Smooth muscle cell of the umbilical artery (primary cell): ENCODE results near the gene PAFAH1B2. TPM values are rescaled to one million over a fixed set of nuclear protein-coding genes. Genes with fewer than 3 reads are reported as not detected.

Source experiments
- total RNA-seq: library from RNA; depleted of rRNA; stranded (reverse); fragments of >200 nt; gene quantifications from 2 replicates; pipeline ENCODE4 v1.2.3, GENCODE V29; 2014

The PAFAH1B2 gene
- total RNA-seq, result 139 and 201 TPM in 2 replicates

DNA sequence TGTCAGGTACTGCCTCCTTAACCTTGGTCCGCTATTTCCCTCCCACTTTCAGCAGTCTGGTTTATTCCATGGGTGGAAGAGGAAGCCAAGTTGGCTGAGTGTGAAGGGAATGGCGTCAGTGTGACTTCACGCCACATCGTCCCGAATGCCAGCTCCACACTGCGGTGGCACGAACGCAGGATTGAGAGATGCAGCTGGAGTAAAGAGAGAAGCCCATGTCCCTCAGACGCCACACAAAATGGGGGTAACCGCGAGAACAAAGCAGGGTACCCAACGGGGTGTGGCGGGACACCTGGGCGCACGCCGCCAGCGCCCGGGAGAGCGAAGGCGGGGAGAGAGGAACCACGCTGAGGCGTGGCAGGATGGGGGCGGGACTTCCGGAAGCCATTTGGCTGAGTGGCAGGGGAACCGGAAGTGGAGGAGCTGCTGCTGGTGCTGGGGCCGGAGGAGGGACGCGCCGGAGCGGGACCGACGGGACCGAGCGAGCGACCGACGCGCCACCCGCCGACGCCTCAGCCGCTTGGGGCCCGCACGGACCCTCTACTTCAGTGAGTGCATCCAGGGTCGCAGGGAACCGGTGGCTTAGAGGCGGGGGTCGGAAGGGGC lies at the start of gene PAFAH1B2:
PAFAH1B2 (plus strand) TSS at position 417 of the 606 bp plus-strand sequence. CDS start 8,161 bp downstream, outside the sequence.

DNA sequence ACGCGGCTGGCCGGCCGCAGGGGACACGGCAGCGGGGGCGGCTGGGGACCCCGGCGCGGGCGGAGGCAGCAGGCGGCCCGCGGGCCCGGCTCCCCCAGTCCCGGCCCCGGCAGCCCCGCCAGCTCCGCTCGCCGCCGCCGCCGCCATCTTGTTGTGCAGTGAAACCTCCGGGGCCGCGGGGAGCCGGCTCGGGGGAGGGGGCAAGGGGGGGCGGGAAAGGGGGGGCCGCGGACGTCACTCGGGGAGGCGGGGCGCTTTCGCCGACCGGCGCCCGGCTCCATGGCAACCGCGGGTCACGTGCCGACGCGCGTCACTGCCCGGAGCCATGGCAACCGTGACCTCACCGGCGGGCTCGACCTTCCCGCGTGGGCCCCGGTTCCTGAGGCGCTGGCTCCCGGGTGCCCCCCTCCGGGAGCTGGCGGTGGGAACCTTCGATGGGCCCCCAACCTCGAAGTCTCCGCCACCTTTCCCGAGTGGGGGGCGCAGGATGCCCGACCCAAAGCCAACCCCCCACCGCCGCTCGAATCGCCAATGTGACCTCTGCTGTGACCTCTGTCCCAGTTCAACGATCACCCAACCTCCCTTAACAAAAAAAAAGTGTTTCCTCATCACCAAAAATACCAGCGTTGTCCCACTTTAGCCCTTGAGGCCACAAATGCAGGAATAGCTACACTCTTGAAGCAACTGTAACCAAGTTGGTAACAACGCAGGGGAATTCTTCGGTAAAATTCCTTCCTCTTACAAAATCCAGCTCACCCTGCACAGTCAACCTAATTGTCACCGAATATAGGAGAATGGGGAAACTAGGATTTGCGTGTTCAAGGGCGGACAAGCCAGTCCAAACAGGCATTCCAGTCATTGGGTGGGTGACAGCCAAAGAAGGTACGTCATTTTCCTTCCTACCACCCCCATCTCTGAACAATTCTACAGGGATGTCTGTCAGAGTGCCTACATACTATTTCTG lies 45.5 kb upstream of the PAFAH1B2 start, which contains the start of gene SIK3:
SIK3 (minus strand) TSS at position 160 of the 964 bp plus-strand sequence; CDS start at position 147, 13 bp downstream.

GRCh38 chr11:117178210-117179034 lies 34.3 kb downstream of the PAFAH1B2 start, which contains the start of gene SIDT2:
Gene SIDT2, plus strand, starts transcription at chr11:117178743. Its CDS starts 521 bp downstream, at chr11:117179264.

DNA sequence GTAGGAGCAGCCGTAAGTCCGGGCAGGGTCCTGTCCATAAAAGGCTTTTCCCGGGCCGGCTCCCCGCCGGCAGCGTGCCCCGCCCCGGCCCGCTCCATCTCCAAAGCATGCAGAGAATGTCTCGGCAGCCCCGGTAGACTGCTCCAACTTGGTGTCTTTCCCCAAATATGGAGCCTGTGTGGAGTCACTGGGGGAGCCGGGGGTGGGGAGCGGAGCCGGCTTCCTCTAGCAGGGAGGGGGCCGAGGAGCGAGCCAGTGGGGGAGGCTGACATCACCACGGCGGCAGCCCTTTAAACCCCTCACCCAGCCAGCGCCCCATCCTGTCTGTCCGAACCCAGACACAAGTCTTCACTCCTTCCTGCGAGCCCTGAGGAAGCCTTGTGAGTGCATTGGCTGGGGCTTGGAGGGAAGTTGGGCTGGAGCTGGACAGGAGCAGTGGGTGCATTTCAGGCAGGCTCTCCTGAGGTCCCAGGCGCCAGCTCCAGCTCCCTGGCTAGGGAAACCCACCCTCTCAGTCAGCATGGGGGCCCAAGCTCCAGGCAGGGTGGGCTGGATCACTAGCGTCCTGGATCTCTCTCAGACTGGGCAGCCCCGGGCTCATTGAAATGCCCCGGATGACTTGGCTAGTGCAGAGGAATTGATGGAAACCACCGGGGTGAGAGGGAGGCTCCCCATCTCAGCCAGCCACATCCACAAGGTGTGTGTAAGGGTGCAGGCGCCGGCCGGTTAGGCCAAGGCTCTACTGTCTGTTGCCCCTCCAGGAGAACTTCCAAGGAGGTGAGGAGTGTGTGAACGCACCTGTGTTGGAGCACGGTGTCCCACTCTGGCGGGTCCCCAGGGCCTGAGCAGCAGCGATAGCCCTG lies 55.2 kb downstream of the PAFAH1B2 start, which contains the start of gene TAGLN:
TAGLN (plus strand) TSS at position 318 of the 863 bp plus-strand sequence. CDS start 3,644 bp downstream, outside the sequence.

Other genes starting within 250 kb of the PAFAH1B2 start
- 16.6 and 36.9 TPM in 2 replicates for gene SIK3, start 45.9 kb upstream of the PAFAH1B2 start, total RNA-seq
- gene SIDT2, start 34.5 kb downstream of the PAFAH1B2 start, total RNA-seq, result 19.6 and 35.8 TPM in 2 replicates
- gene TAGLN, start 55.1 kb downstream of the PAFAH1B2 start, total RNA-seq, result 3,181 and 4,352 TPM in 2 replicates
- 58.2 and 70.0 TPM in 2 replicates for gene PCSK7, start 87.8 kb downstream of the PAFAH1B2 start, total RNA-seq
- gene RNF214, start 88.4 kb downstream of the PAFAH1B2 start, total RNA-seq, result 9.8 and 12.8 TPM in 2 replicates
- gene BACE1-AS, start 147.1 kb downstream of the PAFAH1B2 start, total RNA-seq, result 2.4 and 4.7 TPM in 2 replicates
- 34.1 and 44.4 TPM in 2 replicates for gene BACE1, start 172.0 kb downstream of the PAFAH1B2 start, total RNA-seq
- 32.4 and 37.6 TPM in 2 replicates for gene CEP164, start 183.6 kb downstream of the PAFAH1B2 start, total RNA-seq